CD4-positive, alpha-beta memory T cell (primary cell): ENCODE results near the gene PAK1. TPM values are rescaled to one million over a fixed set of nuclear protein-coding genes. Genes with fewer than 3 reads are reported as not detected.

Experiments used
- CTCF ChIA-PET: fragments of 350-600 bp; sonication (Branson Sonifier 250); formaldehyde crosslinking; loops from one replicate; lab custom pipeline; 2021; ENCODE audit warnings: inconsistent platforms; ENCODE audit not compliant: partially characterized antibody; lab: Charles Lee
- POLR2A ChIA-PET: fragments of 350-600 bp; sonication (Branson Sonifier 250); formaldehyde crosslinking; loops from one replicate; lab custom pipeline; 2021; ENCODE audit not compliant: partially characterized antibody; lab: Charles Lee
- DNase-seq, 5 donors: peaks; one replicate each; pipeline versions ENCODE4 v3.0.0 to v3.0.0-alpha.2; 2020 to 2022; ENCODE audit warnings: mixed read lengths in 1 of 5
- H3K27ac ChIP-seq: one replicate; pipeline ENCODE4 v1.7.0; 2013; ENCODE audit warnings: low read depth, low read length
- H3K27me3 ChIP-seq: 2 replicates; pipeline ENCODE4 v1.7.0; 2013; ENCODE audit warnings: mild to moderate bottlenecking, low read length, moderate library complexity; ENCODE audit not compliant: insufficient read depth
- H3K36me3 ChIP-seq: 2 replicates; pipeline ENCODE4 v1.7.0; 2013; ENCODE audit warnings: mild to moderate bottlenecking, low read length, moderate library complexity; ENCODE audit not compliant: insufficient read depth
- H3K4me1 ChIP-seq: 2 replicates; pipeline ENCODE4 v1.7.0; 2013; ENCODE audit warnings: mild to moderate bottlenecking, low read length, moderate library complexity; ENCODE audit not compliant: insufficient read depth
- H3K4me3 ChIP-seq, 2 donors: one replicate each; pipeline ENCODE4 v1.7.0; 2013; ENCODE audit warnings: low read length in 2 of 2, mild to moderate bottlenecking in 1 of 2
- H3K9me3 ChIP-seq, 2 donors: one replicate each; pipeline ENCODE4 v1.7.0; 2013; ENCODE audit warnings: low read length in 2 of 2, control low read depth in 1 of 2; ENCODE audit not compliant: control insufficient read depth in 1 of 2
- H3K27ac Mint-ChIP-seq, 7 donors: one replicate each; pipeline ENCODE4 v1.8.0; 2020 to 2021; ENCODE audit warnings: mixed read lengths in 7 of 7, mild to moderate bottlenecking in 6 of 7, inconsistent platforms in 3 of 7, moderate library complexity in 3 of 7
- H3K27me3 Mint-ChIP-seq, 2 donors: one replicate each; pipeline ENCODE4 v1.8.0; 2020 to 2021; ENCODE audit warnings: mixed read lengths in 2 of 2
- H3K36me3 Mint-ChIP-seq, 2 donors: one replicate each; pipeline ENCODE4 v1.8.0; 2020 to 2021; ENCODE audit warnings: mixed read lengths in 2 of 2, inconsistent platforms in 1 of 2, mild to moderate bottlenecking in 1 of 2
- H3K4me1 Mint-ChIP-seq, 4 donors: one replicate each; pipeline ENCODE4 v1.8.0; 2020 to 2021; ENCODE audit warnings: mixed read lengths in 4 of 4, mild to moderate bottlenecking in 1 of 4
- H3K4me3 Mint-ChIP-seq, 8 donors: one replicate each; pipeline ENCODE4 v1.8.0; 2020 to 2021; ENCODE audit warnings: mixed read lengths in 8 of 8, mild to moderate bottlenecking in 7 of 8, moderate library complexity in 6 of 8, inconsistent platforms in 3 of 8
- H3K9me3 Mint-ChIP-seq, 8 donors: one replicate each; pipeline ENCODE4 v1.8.0; 2020 to 2021; ENCODE audit warnings: mixed read lengths in 8 of 8, mild to moderate bottlenecking in 5 of 8, inconsistent platforms in 3 of 8, moderate library complexity in 1 of 8
- intact Hi-C: fragments of 100-400 bp; cut with micrococcal nuclease; formaldehyde crosslinking; loops from one replicate; pipeline ENCODE4 v1.15.1; 2023
- polyA plus RNA-seq, 2 donors: library from polyadenylated mRNA; unstranded; fragments of 300-500 nt; fragmentation: Illumina TruSeq; gene quantifications; one replicate each; pipeline ENCODE4 v1.2.3, GENCODE V29; 2021
- total RNA-seq, 2 experiments: library from RNA; stranded (reverse); gene quantifications; one replicate each; pipeline ENCODE4 v1.2.3, GENCODE V29; 2021

The PAK1 gene
- total and polyA plus RNA-seq, 4 experiments from 2014 or later = 9.3 to 10.4 (median 9.7) TPM

DNA sequence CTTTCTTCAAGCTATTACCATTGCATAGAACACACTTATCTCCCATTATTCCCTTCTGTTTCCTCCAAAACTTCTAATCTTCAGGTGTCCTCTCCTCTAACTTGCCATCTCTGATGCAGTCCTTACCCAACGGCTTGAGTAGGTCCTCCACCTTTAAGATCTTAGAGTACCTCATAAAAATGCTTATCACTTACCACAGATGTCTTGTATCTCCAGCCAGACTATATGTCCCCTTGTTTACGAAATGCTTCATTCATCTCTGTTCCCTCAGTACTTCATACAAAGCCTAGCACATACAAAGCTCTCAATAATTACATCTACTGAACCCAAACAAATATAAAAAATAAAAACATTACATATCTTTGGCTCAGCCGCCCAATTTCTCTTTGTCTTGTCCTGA, 49.2 kb downstream of the PAK1 start:
- no peak overlapping the region for H3K4me3 Mint-ChIP-seq
- no peak overlapping the region for H3K4me3 ChIP-seq
- H3K9me3 ChIP-seq = no peaks in the 10 kb centered on the region
- H3K27ac ChIP-seq = no peak overlapping the region
- H3K27ac Mint-ChIP-seq = no peak overlapping the region
- intact Hi-C loops = no loop called here
- ChIA-PET POLR2A (no interaction called here), CTCF (no interaction called here)
- H3K36me3 ChIP-seq = no peaks in the 10 kb centered on the region
- no peaks in the 10 kb centered on the region for H3K27me3 ChIP-seq
- no peak for DNase-seq
- peaks cover 12 to 13% of the 10 kb centered on the region in 2 donors for H3K27me3 Mint-ChIP-seq
- H3K4me1 Mint-ChIP-seq = no peaks in the 10 kb centered on the region
- H3K4me1 ChIP-seq = no peaks in the 10 kb centered on the region
- no peaks in the 10 kb centered on the region for H3K36me3 Mint-ChIP-seq
- H3K9me3 Mint-ChIP-seq = no peaks in the 10 kb centered on the region

DNA sequence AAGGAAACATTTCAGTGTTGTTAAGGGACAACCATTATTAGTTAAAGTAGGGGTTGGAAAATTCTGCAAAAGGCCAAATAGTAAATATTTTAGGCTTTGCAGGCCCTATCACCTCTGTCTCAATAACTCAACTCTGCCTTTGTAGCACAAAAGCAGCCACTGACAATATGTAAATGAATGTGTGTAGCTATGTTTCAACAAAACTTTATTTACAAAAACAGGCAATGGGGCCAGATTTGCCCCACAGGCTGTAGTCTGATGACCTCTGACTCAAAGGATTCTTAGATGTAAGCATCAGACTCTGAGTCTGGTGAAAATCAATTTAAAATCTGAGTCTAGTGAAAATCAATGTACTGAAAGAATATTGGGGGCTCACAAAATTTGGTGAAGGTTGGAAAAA, 50.3 kb downstream of the PAK1 start:
- no peak overlapping the region for H3K4me3 ChIP-seq
- Mint-ChIP-seq H3K4me1 (peaks cover 0 to under 1% (median 0%) of the 10 kb centered on the region in 4 donors), H3K4me3 (no peak overlapping the region), H3K9me3 (no peaks in the 10 kb centered on the region), H3K36me3 (no peaks in the 10 kb centered on the region), H3K27me3 (peaks cover 9 to 12% of the 10 kb centered on the region in 2 donors), H3K27ac (no peak overlapping the region)
- POLR2A ChIA-PET = no interaction called here
- no peak for DNase-seq
- CTCF ChIA-PET = no interaction called here
- no peak overlapping the region for H3K27ac ChIP-seq
- H3K27me3 ChIP-seq = no peaks in the 10 kb centered on the region
- H3K36me3 ChIP-seq = no peaks in the 10 kb centered on the region
- intact Hi-C loops = no loop called here
- no peaks in the 10 kb centered on the region for H3K9me3 ChIP-seq
- no peaks in the 10 kb centered on the region for H3K4me1 ChIP-seq

DNA sequence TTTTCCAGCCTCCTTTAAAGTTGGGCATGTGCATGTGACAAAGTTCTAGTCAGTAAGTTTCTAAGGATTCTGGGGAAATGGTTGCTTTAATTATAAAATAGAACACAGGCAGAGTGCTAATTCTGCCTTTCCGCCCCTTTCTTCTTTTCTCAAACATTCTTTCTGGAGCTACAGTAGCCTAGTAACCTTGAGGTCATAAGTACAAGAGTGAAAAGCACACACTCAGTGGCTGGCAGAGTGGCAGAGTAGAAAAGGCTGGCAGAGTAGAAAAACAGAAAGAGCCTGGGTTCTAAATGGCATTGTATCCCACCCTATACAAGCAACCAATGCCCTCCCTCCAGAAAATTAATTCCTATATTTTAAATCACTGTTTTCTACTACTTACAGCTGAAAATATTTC, 51.2 kb downstream of the PAK1 start:
- H3K36me3 Mint-ChIP-seq = no peaks in the 10 kb centered on the region
- H3K27ac ChIP-seq = no peak overlapping the region
- ChIA-PET POLR2A (no interaction called here), CTCF (no interaction called here)
- H3K4me3 ChIP-seq = no peak overlapping the region
- intact Hi-C loops = no loop called here
- no peak overlapping the region for H3K4me3 Mint-ChIP-seq
- no peaks in the 10 kb centered on the region for H3K9me3 Mint-ChIP-seq
- peaks cover 3 to 6% of the 10 kb centered on the region in 2 donors for H3K27me3 Mint-ChIP-seq
- no peaks in the 10 kb centered on the region for H3K27me3 ChIP-seq
- no peaks in the 10 kb centered on the region for H3K4me1 ChIP-seq
- no peaks in the 10 kb centered on the region for H3K36me3 ChIP-seq
- no peak for DNase-seq
- no peak overlapping the region for H3K27ac Mint-ChIP-seq
- H3K9me3 ChIP-seq = no peaks in the 10 kb centered on the region
- peaks cover 0 to 3% (median 0%) of the 10 kb centered on the region in 4 donors for H3K4me1 Mint-ChIP-seq

DNA sequence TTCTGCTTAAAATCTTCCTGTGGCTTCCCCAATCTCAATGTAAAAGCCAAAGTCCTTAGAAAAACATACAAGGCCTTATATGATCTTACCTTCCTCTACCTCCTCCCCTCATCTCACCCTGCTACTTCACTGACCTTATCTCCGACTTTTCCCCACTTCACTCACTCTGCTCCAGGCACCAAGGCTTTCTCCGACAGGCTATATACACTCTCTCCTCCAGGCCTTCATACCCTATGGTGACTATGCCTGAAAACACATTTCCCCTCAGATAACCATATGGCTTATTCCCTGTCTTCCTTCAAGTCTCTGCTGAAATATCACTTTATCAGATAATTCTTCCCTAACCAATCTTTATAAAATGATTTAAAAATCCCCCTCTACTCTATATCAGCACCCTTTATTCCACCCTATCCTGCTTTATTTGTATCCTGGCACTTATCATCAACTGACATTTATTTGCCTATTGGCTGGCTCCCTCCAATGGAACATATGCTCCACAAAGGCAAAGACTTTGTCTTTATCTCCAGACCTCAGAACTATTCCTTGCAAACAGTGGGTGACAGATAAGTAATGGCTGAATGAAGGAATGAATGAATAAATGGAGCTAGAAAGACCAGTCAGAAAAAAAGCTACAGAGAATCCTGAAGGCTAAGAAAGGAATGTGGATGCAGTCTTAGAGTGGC, 52.7 kb downstream of the PAK1 start:
- POLR2A ChIA-PET = no interaction called here
- no peak overlapping the region for H3K4me3 Mint-ChIP-seq
- no peak overlapping the region for H3K27ac Mint-ChIP-seq

DNA sequence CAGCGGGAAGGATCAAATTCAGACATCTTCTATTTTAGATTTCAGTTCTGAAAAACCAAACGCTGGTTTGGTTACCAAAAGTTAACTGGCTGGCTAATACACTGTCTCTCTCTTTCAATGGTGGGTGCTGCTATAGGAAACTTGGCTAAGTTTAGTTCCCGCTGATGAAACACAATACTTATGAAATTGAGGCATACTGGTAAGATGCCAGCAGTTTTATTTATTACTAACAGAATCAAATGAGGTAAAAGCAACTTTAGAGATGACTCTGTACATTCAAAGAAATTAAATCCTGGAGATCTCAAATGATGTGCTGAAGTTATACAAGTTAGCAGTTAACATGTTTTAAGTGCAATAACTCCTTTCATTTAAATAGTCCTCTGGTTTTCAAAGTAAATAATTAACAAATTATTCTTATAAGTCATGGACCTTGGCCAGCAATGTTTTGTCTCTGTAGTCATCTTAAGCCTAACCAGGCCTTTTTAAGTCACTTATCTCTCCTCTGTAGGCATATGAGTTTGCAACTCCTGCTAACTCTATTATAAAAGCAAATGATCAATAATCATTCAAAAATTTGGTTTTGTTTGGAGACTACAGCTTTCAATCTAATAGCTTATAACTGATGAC, 54.8 kb downstream of the PAK1 start:
- CTCF ChIA-PET = no interaction called here
- Mint-ChIP-seq H3K36me3 (no peaks in the 10 kb centered on the region), H3K27me3 (peaks cover 0 to 3% of the 10 kb centered on the region in 2 donors), H3K9me3 (no peaks in the 10 kb centered on the region), H3K4me1 (peaks cover 0 to 3% (median 0%) of the 10 kb centered on the region in 4 donors), H3K4me3 (no peak overlapping the region), H3K27ac (no peak overlapping the region)
- H3K4me1 ChIP-seq = no peaks in the 10 kb centered on the region
- POLR2A ChIA-PET = no interaction called here
- H3K27me3 ChIP-seq = no peaks in the 10 kb centered on the region
- intact Hi-C loops = no loop called here
- H3K27ac ChIP-seq = no peak overlapping the region
- H3K4me3 ChIP-seq = no peak overlapping the region
- H3K36me3 ChIP-seq = no peaks in the 10 kb centered on the region
- no peaks in the 10 kb centered on the region for H3K9me3 ChIP-seq
- DNase-seq = no peak

More for the DNA sequence above, 52.7 kb downstream of the PAK1 start:
- Histone ChIP-seq H3K36me3 (no peaks in the 10 kb centered on the region), H3K9me3 (no peaks in the 10 kb centered on the region), H3K27ac (no peak overlapping the region), H3K4me3 (no peak overlapping the region), H3K27me3 (no peaks in the 10 kb centered on the region), H3K4me1 (no peaks in the 10 kb centered on the region)
- H3K4me1 Mint-ChIP-seq = peaks cover 0 to 3% (median 0%) of the 10 kb centered on the region in 4 donors
- peaks cover 2 to 5% of the 10 kb centered on the region in 2 donors for H3K27me3 Mint-ChIP-seq
- intact Hi-C loops = no loop called here
- CTCF ChIA-PET = no interaction called here
- no peak for DNase-seq
- H3K36me3 Mint-ChIP-seq = no peaks in the 10 kb centered on the region
- H3K9me3 Mint-ChIP-seq = no peaks in the 10 kb centered on the region

DNA sequence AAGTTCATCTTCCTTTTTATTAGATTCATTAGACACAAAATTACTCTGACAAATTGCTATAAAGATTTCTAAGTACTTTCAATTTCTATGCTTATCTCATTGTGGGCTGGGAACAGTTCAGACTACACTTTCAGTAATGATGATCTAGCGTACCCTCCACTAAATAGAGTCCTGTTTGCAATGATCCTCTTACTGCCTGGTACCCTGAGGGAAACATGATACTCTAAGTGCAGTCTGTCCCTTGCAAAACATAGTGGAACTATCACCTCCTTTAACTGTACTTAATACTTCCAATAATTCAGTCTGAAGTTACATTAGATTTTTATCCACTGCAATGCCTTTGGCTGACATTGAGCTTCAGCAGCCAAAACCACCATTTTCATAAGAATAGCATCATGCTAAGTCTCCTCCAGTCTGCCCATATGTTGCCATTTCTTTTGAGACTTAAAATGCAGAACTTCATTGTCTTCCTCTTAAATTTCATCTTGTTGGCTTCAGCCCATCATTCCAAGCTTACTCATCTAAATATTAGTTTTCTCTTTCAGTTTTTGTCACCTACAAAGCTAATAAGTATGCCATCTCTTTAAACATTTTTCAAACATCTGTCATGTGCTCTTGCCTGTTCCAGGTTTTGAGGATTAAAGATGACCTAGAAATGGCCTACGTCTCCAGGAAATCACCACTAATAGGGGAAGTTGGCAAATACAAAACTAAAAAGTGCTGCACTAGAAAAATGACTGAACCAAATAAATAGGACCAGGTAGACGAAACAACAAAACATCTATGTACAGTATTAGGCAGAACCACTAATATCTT, 55.5 kb downstream of the PAK1 start:
- ChIA-PET POLR2A (no interaction called here), CTCF (no interaction called here)
- no peaks in the 10 kb centered on the region for H3K27me3 ChIP-seq
- no peak overlapping the region for H3K27ac Mint-ChIP-seq
- H3K9me3 Mint-ChIP-seq = no peaks in the 10 kb centered on the region
- peaks cover 0 to 3% (median 0%) of the 10 kb centered on the region in 4 donors for H3K4me1 Mint-ChIP-seq
- DNase-seq = no peak
- H3K4me3 Mint-ChIP-seq = no peak overlapping the region
- no peaks in the 10 kb centered on the region for H3K4me1 ChIP-seq
- H3K4me3 ChIP-seq = no peak overlapping the region
- peaks cover 0 to 3% of the 10 kb centered on the region in 2 donors for H3K27me3 Mint-ChIP-seq
- H3K9me3 ChIP-seq = no peaks in the 10 kb centered on the region
- intact Hi-C loops = no loop called here
- no peaks in the 10 kb centered on the region for H3K36me3 Mint-ChIP-seq
- H3K27ac ChIP-seq = no peak overlapping the region
- H3K36me3 ChIP-seq = no peaks in the 10 kb centered on the region

DNA sequence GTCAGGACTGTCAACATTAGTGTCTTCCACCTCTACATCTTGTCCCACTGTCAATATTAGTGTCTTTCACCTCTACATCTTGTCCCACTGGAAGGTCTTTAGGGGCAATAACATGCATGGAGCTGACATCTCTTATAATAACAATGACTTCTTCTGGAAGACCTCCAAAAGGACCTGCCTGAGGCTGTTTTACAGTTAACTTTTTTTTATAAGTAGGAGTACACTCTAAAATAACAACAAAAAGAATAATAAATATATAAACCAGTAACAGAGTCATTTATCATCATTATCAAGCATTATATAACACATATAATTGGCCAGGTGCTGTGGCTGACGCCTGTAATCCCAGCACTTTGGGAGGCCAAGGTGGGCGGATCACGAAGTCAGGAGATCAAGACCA, 57.5 kb downstream of the PAK1 start:
- DNase-seq = no peak
- H3K27me3 ChIP-seq = no peaks in the 10 kb centered on the region
- H3K4me1 ChIP-seq = peaks cover 10% of the 10 kb centered on the region
- H3K4me1 Mint-ChIP-seq = peaks cover 8 to 14% (median 12%) of the 10 kb centered on the region in 4 donors
- no peak overlapping the region for H3K27ac ChIP-seq
- no peak overlapping the region for H3K4me3 Mint-ChIP-seq
- H3K27ac Mint-ChIP-seq = no peak overlapping the region
- ChIA-PET POLR2A (no interaction called here), CTCF (no interaction called here)
- no peaks in the 10 kb centered on the region for H3K36me3 ChIP-seq
- no peaks in the 10 kb centered on the region for H3K9me3 ChIP-seq
- H3K36me3 Mint-ChIP-seq = no peaks in the 10 kb centered on the region
- no peak overlapping the region for H3K4me3 ChIP-seq
- H3K9me3 Mint-ChIP-seq = no peaks in the 10 kb centered on the region
- intact Hi-C loops = no loop called here
- H3K27me3 Mint-ChIP-seq = peaks cover 0 to 3% of the 10 kb centered on the region in 2 donors
